ENCODE measurements around the gene RBFOX2. TPM values are rescaled to one million over a fixed set of nuclear protein-coding genes. Genes with fewer than 3 reads are reported as not detected.

The RBFOX2 gene
- total RNA-seq, 1 donor from 2014 or later, result 3.2 TPM

- no peaks in the 10 kb centered on the region for H3K9me3 Mint-ChIP-seq
- H3K36me3 Mint-ChIP-seq (ENCODE audit: low read depth), result no peaks in the 10 kb centered on the region
- no peak for DNase-seq (ENCODE audit: low spot score)
- H3K4me1 Mint-ChIP-seq (ENCODE audit: low read depth), result peaks cover 3% of the 10 kb centered on the region
- intact Hi-C loops (cut with micrococcal nuclease), result no loop called here
- no peaks in the 10 kb centered on the region for H3K27me3 Mint-ChIP-seq (ENCODE audit: low read depth)
- no peak overlapping the region for H3K4me3 Mint-ChIP-seq (ENCODE audit: low read depth)
- no peak overlapping the region for H3K27ac Mint-ChIP-seq
Measured at GRCh38 chr22:35756722-35757121, 271.9 kb downstream of the RBFOX2 start.

GRCh38 chr22:35754761-35755160 is 273.9 kb downstream of the RBFOX2 start:
- intact Hi-C loops (cut with micrococcal nuclease), result no loop called here
- H3K9me3 Mint-ChIP-seq, result no peaks in the 10 kb centered on the region
- H3K27me3 Mint-ChIP-seq (ENCODE audit: low read depth), result peaks cover 3% of the 10 kb centered on the region
- peaks cover 3% of the 10 kb centered on the region for H3K4me1 Mint-ChIP-seq (ENCODE audit: low read depth)
- H3K4me3 Mint-ChIP-seq (ENCODE audit: low read depth), result no peak overlapping the region
- no peak for DNase-seq (ENCODE audit: low spot score)
- no peaks in the 10 kb centered on the region for H3K36me3 Mint-ChIP-seq (ENCODE audit: low read depth)
- no peak overlapping the region for H3K27ac Mint-ChIP-seq

GRCh38 chr22:35752863-35753189 is 275.8 kb downstream of the RBFOX2 start:
- Mint-ChIP-seq H3K36me3 (ENCODE audit: low read depth) (no peaks in the 10 kb centered on the region), H3K4me1 (ENCODE audit: low read depth) (peaks cover 3% of the 10 kb centered on the region), H3K27me3 (ENCODE audit: low read depth) (peaks cover 4% of the 10 kb centered on the region), H3K27ac (no peak overlapping the region), H3K9me3 (no peaks in the 10 kb centered on the region), H3K4me3 (ENCODE audit: low read depth) (no peak overlapping the region)
- no peak for DNase-seq (ENCODE audit: low spot score)
- intact Hi-C loops (cut with micrococcal nuclease), result no loop called here

GRCh38 chr22:35752006-35752862 is 276.4 kb downstream of the RBFOX2 start:
- intact Hi-C loops (cut with micrococcal nuclease), result no loop called here
- Mint-ChIP-seq H3K27me3 (ENCODE audit: low read depth) (peaks cover 6% of the 10 kb centered on the region), H3K9me3 (no peaks in the 10 kb centered on the region)

GRCh38 chr22:35749808-35750207 is 278.8 kb downstream of the RBFOX2 start:
- no peaks in the 10 kb centered on the region for H3K36me3 Mint-ChIP-seq (ENCODE audit: low read depth)
- no peaks in the 10 kb centered on the region for H3K9me3 Mint-ChIP-seq
- H3K4me3 Mint-ChIP-seq (ENCODE audit: low read depth), result no peak overlapping the region
- peaks cover 6% of the 10 kb centered on the region for H3K27me3 Mint-ChIP-seq (ENCODE audit: low read depth)
- no peak overlapping the region for H3K27ac Mint-ChIP-seq
- intact Hi-C loops (cut with micrococcal nuclease), result no loop called here
- H3K4me1 Mint-ChIP-seq (ENCODE audit: low read depth), result peaks cover under 1% of the 10 kb centered on the region
- DNase-seq (ENCODE audit: low spot score), result no peak

More at GRCh38 chr22:35752006-35752862, 276.4 kb downstream of the RBFOX2 start:
- Mint-ChIP-seq H3K4me3 (ENCODE audit: low read depth) (no peak overlapping the region), H3K4me1 (ENCODE audit: low read depth) (peaks cover 3% of the 10 kb centered on the region), H3K36me3 (ENCODE audit: low read depth) (no peaks in the 10 kb centered on the region), H3K27ac (no peak overlapping the region)
- DNase-seq (ENCODE audit: low spot score), result no peak

GRCh38 chr22:35746946-35747703 is 281.5 kb downstream of the RBFOX2 start:
- H3K36me3 Mint-ChIP-seq (ENCODE audit: low read depth), result no peaks in the 10 kb centered on the region
- H3K27ac Mint-ChIP-seq, result no peak overlapping the region
- H3K4me1 Mint-ChIP-seq (ENCODE audit: low read depth), result peaks cover 2% of the 10 kb centered on the region
- H3K4me3 Mint-ChIP-seq (ENCODE audit: low read depth), result no peak overlapping the region
- H3K9me3 Mint-ChIP-seq, result no peaks in the 10 kb centered on the region
- intact Hi-C loops (cut with micrococcal nuclease), result no loop called here
- no peak for DNase-seq (ENCODE audit: low spot score)
- H3K27me3 Mint-ChIP-seq (ENCODE audit: low read depth), result peaks cover 6% of the 10 kb centered on the region

GRCh38 chr22:35746248-35746647 is 282.4 kb downstream of the RBFOX2 start:
- Mint-ChIP-seq H3K36me3 (ENCODE audit: low read depth) (no peaks in the 10 kb centered on the region), H3K27me3 (ENCODE audit: low read depth) (peaks cover 4% of the 10 kb centered on the region), H3K4me1 (ENCODE audit: low read depth) (peaks cover 4% of the 10 kb centered on the region), H3K27ac (no peak overlapping the region), H3K9me3 (no peaks in the 10 kb centered on the region), H3K4me3 (ENCODE audit: low read depth) (no peak overlapping the region)
- DNase-seq (ENCODE audit: low spot score), result no peak
- intact Hi-C loops (cut with micrococcal nuclease), result no loop called here

GRCh38 chr22:35743326-35743860 is 285.2 kb downstream of the RBFOX2 start:
- H3K4me1 Mint-ChIP-seq (ENCODE audit: low read depth), result peaks cover 4% of the 10 kb centered on the region
- no peak overlapping the region for H3K4me3 Mint-ChIP-seq (ENCODE audit: low read depth)
- H3K27ac Mint-ChIP-seq, result no peak overlapping the region
- DNase-seq (ENCODE audit: low spot score), result no peak
- no peaks in the 10 kb centered on the region for H3K36me3 Mint-ChIP-seq (ENCODE audit: low read depth)
- no peaks in the 10 kb centered on the region for H3K9me3 Mint-ChIP-seq
- intact Hi-C loops (cut with micrococcal nuclease), result no loop called here
- peaks cover 2% of the 10 kb centered on the region for H3K27me3 Mint-ChIP-seq (ENCODE audit: low read depth)

- H3K27me3 Mint-ChIP-seq (ENCODE audit: low read depth), result no peaks in the 10 kb centered on the region
- no peaks in the 10 kb centered on the region for H3K36me3 Mint-ChIP-seq (ENCODE audit: low read depth)
- peaks cover 4% of the 10 kb centered on the region for H3K4me1 Mint-ChIP-seq (ENCODE audit: low read depth)
- no peak for DNase-seq (ENCODE audit: low spot score)
- no peak overlapping the region for H3K4me3 Mint-ChIP-seq (ENCODE audit: low read depth)
- intact Hi-C loops (cut with micrococcal nuclease), result no loop called here
- no peaks in the 10 kb centered on the region for H3K9me3 Mint-ChIP-seq
- no peak overlapping the region for H3K27ac Mint-ChIP-seq
Measured at GRCh38 chr22:35742342-35743100, 286.1 kb downstream of the RBFOX2 start.

- Mint-ChIP-seq H3K9me3 (no peaks in the 10 kb centered on the region), H3K27ac (no peak overlapping the region), H3K36me3 (ENCODE audit: low read depth) (no peaks in the 10 kb centered on the region), H3K4me3 (ENCODE audit: low read depth) (no peak overlapping the region), H3K27me3 (ENCODE audit: low read depth) (no peaks in the 10 kb centered on the region), H3K4me1 (ENCODE audit: low read depth) (peaks cover 4% of the 10 kb centered on the region)
- intact Hi-C loops (cut with micrococcal nuclease), result no loop called here
- DNase-seq (ENCODE audit: low spot score), result no peak
Measured at GRCh38 chr22:35740616-35741015, 288.0 kb downstream of the RBFOX2 start.

GRCh38 chr22:35739931-35740380 is 288.7 kb downstream of the RBFOX2 start:
- DNase-seq (ENCODE audit: low spot score), result no peak
- H3K9me3 Mint-ChIP-seq, result no peaks in the 10 kb centered on the region
- intact Hi-C loops (cut with micrococcal nuclease), result no loop called here
- H3K36me3 Mint-ChIP-seq (ENCODE audit: low read depth), result no peaks in the 10 kb centered on the region
- H3K4me1 Mint-ChIP-seq (ENCODE audit: low read depth), result peaks cover 4% of the 10 kb centered on the region
- no peak overlapping the region for H3K4me3 Mint-ChIP-seq (ENCODE audit: low read depth)
- no peaks in the 10 kb centered on the region for H3K27me3 Mint-ChIP-seq (ENCODE audit: low read depth)
- H3K27ac Mint-ChIP-seq, result no peak overlapping the region

GRCh38 chr22:35739076-35739930 is 289.3 kb downstream of the RBFOX2 start:
- Mint-ChIP-seq H3K4me1 (ENCODE audit: low read depth) (peaks cover 4% of the 10 kb centered on the region), H3K27ac (no peak overlapping the region), H3K36me3 (ENCODE audit: low read depth) (no peaks in the 10 kb centered on the region), H3K27me3 (ENCODE audit: low read depth) (no peaks in the 10 kb centered on the region), H3K4me3 (ENCODE audit: low read depth) (no peak overlapping the region), H3K9me3 (no peaks in the 10 kb centered on the region)
- intact Hi-C loops (cut with micrococcal nuclease), result no loop called here
- DNase-seq (ENCODE audit: low spot score), result no peak
